ENCODE measurements around the gene DNAJC18.

DNAJC18 gene

GRCh38 chr5:139468421-139468931 is 29.2 kb upstream of the DNAJC18 start:
- DNase-seq (no peak), ATAC-seq (ENCODE audit: insufficient read depth, low read depth) (no peak)
- H3K4me1 ChIP-seq (ENCODE audit: insufficient read depth, low read length) = peaks cover 17% of the 10 kb centered on the region
- H3K36me3 ChIP-seq (ENCODE audit: insufficient read depth, low read length) = no peaks in the 10 kb centered on the region
- H2AFZ ChIP-seq (ENCODE audit: low read depth, low read length) = no peak overlapping the region
- TF ChIP-seq, protein P1, sequence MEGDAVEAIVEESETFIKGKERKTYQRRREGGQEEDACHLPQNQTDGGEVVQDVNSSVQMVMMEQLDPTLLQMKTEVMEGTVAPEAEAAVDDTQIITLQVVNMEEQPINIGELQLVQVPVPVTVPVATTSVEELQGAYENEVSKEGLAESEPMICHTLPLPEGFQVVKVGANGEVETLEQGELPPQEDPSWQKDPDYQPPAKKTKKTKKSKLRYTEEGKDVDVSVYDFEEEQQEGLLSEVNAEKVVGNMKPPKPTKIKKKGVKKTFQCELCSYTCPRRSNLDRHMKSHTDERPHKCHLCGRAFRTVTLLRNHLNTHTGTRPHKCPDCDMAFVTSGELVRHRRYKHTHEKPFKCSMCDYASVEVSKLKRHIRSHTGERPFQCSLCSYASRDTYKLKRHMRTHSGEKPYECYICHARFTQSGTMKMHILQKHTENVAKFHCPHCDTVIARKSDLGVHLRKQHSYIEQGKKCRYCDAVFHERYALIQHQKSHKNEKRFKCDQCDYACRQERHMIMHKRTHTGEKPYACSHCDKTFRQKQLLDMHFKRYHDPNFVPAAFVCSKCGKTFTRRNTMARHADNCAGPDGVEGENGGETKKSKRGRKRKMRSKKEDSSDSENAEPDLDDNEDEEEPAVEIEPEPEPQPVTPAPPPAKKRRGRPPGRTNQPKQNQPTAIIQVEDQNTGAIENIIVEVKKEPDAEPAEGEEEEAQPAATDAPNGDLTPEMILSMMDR (IDR thresholded peaks at IDR 0.05; ENCODE audit: borderline replicate concordance, extremely low read depth, low read length, poor library complexity, severe bottlenecking) = peak; percentile 14
- TF ChIP-seq EZH2 (IDR thresholded peaks at IDR 0.05; ENCODE audit: borderline replicate concordance, low read depth, low read length, severe bottlenecking) = no peak
- no peaks in the 10 kb centered on the region for H4K20me1 ChIP-seq (ENCODE audit: insufficient read depth, low read length)
- H3K9ac ChIP-seq (ENCODE audit: low read depth, low read length) = no peak overlapping the region
- H3K79me2 ChIP-seq (ENCODE audit: insufficient read depth, low read length) = no peaks in the 10 kb centered on the region
- no peaks in the 10 kb centered on the region for H3K27me3 ChIP-seq (ENCODE audit: insufficient read depth, low read length, poor library complexity)
- H3K27ac ChIP-seq (ENCODE audit: low read length) = no peak overlapping the region
- H3K4me2 ChIP-seq (ENCODE audit: insufficient read depth, low read length) = no peak overlapping the region
- no peaks in the 10 kb centered on the region for H3K9me3 ChIP-seq (ENCODE audit: insufficient read depth, low read length, severe bottlenecking)
- H3K4me3 ChIP-seq (ENCODE audit: low read depth in 1 of 2, low read length in 2 of 2) = no peak overlapping the region

GRCh38 chr5:139462586-139463276 is 23.4 kb upstream of the DNAJC18 start, which contains the start of gene ECSCR:
TSS of gene ECSCR (minus strand) at chr5:139462743. CDS start at chr5:139462670, 73 bp downstream.
- Histone ChIP-seq H3K27ac (ENCODE audit: low read length) (no peak within 1 kb of the TSS), H3K4me2 (ENCODE audit: insufficient read depth, low read length) (no peak within 1 kb of the TSS), H3K4me1 (ENCODE audit: insufficient read depth, low read length) (peaks cover 22% of the 10 kb centered on the region), H3K4me3 (ENCODE audit: low read depth in 1 of 2, low read length in 2 of 2) (no peak within 1 kb of the TSS), H3K9me3 (ENCODE audit: insufficient read depth, low read length, severe bottlenecking) (no peaks in the 10 kb centered on the region), H3K27me3 (ENCODE audit: insufficient read depth, low read length, poor library complexity) (no peaks in the 10 kb centered on the region), H3K9ac (ENCODE audit: low read depth, low read length) (no peak within 1 kb of the TSS), H3K36me3 (ENCODE audit: insufficient read depth, low read length) (no peaks in the 10 kb centered on the region), H3K79me2 (ENCODE audit: insufficient read depth, low read length) (no peaks in the 10 kb centered on the region), H4K20me1 (ENCODE audit: insufficient read depth, low read length) (no peaks in the 10 kb centered on the region), H2AFZ (ENCODE audit: low read depth, low read length) (no peak within 1 kb of the TSS)
- TF ChIP-seq EZH2 (IDR thresholded peaks at IDR 0.05; ENCODE audit: borderline replicate concordance, low read depth, low read length, severe bottlenecking) = no peak
- TF ChIP-seq, protein P1 (IDR thresholded peaks at IDR 0.05; ENCODE audit: borderline replicate concordance, extremely low read depth, low read length, poor library complexity, severe bottlenecking) = no peak
- DNase-seq (no peak), ATAC-seq (ENCODE audit: insufficient read depth, low read depth) (no peak)

- ATAC-seq (ENCODE audit: insufficient read depth, low read depth) = no peak
- H4K20me1 ChIP-seq (ENCODE audit: insufficient read depth, low read length) = no peaks in the 10 kb centered on the region
- H3K36me3 ChIP-seq (ENCODE audit: insufficient read depth, low read length) = no peaks in the 10 kb centered on the region
- no peak overlapping the region for H3K4me2 ChIP-seq (ENCODE audit: insufficient read depth, low read length)
- no peaks in the 10 kb centered on the region for H3K79me2 ChIP-seq (ENCODE audit: insufficient read depth, low read length)
- TF ChIP-seq, protein P1 (IDR thresholded peaks at IDR 0.05; ENCODE audit: borderline replicate concordance, extremely low read depth, low read length, poor library complexity, severe bottlenecking) = no peak
- no peak for TF ChIP-seq EZH2 (IDR thresholded peaks at IDR 0.05; ENCODE audit: borderline replicate concordance, low read depth, low read length, severe bottlenecking)
- no peak overlapping the region for H3K27ac ChIP-seq (ENCODE audit: low read length)
- no peak overlapping the region for H3K9ac ChIP-seq (ENCODE audit: low read depth, low read length)
- no peak overlapping the region for H3K4me3 ChIP-seq (ENCODE audit: low read depth in 1 of 2, low read length in 2 of 2)
- H2AFZ ChIP-seq (ENCODE audit: low read depth, low read length) = no peak overlapping the region
- H3K4me1 ChIP-seq (ENCODE audit: insufficient read depth, low read length) = peaks cover 26% of the 10 kb centered on the region
- no peaks in the 10 kb centered on the region for H3K9me3 ChIP-seq (ENCODE audit: insufficient read depth, low read length, severe bottlenecking)
- no peak for DNase-seq
- H3K27me3 ChIP-seq (ENCODE audit: insufficient read depth, low read length, poor library complexity) = no peaks in the 10 kb centered on the region
Measured at GRCh38 chr5:139461698-139462097, 22.4 kb upstream of the DNAJC18 start.
